ENCODE measurements around the gene HTR4.

HTR4 gene

DNA sequence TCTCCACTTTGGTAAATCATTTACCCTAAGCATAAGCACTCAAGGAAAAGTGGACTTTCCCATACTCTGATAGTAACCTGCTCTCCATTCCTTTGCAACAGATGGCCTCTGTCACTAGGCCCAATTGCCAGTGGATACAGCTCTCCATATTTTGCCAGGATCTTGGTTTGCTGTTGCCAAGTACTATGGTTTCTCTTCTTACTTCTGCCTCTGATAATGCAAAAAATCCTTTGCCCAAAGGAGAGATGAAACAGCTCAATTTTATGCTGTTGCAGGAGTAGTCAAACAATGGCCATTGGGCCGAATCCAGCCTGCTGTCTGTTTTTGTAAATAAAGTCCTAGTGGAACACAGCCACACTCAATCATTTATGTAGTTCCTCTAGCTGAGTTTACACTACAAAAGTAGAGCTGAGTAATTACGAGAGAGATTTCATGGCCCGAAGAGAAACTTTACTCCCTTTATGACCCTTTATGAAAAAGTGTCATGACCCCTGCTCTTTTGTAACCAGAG, 92.5 kb downstream of the HTR4 start:
- no peak for DNase-seq (ENCODE audit: extremely low spot score)
- CTCF ChIA-PET, result no interaction called here
- POLR2A ChIA-PET, result no interaction called here
- no peak for TF ChIP-seq L3MBTL2 (conservative IDR thresholded peaks at IDR 0.05)
- TF ChIP-seq, protein P1, sequence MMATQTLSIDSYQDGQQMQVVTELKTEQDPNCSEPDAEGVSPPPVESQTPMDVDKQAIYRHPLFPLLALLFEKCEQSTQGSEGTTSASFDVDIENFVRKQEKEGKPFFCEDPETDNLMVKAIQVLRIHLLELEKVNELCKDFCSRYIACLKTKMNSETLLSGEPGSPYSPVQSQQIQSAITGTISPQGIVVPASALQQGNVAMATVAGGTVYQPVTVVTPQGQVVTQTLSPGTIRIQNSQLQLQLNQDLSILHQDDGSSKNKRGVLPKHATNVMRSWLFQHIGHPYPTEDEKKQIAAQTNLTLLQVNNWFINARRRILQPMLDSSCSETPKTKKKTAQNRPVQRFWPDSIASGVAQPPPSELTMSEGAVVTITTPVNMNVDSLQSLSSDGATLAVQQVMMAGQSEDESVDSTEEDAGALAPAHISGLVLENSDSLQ (IDR thresholded peaks at IDR 0.05), result no peak
- no peak for TF ChIP-seq BHLHE40 (IDR thresholded peaks at IDR 0.05; ENCODE audit: borderline replicate concordance)
- TF ChIP-seq ZNF384 (IDR thresholded peaks at IDR 0.05), result no peak
- no peak for TF ChIP-seq ELF4 (IDR thresholded peaks at IDR 0.05)
- no peak for TF ChIP-seq NFRKB (IDR thresholded peaks at IDR 0.05)
- TF ChIP-seq FOXA1 (IDR thresholded peaks at IDR 0.05), result no peak
- TF ChIP-seq SUZ12 (IDR thresholded peaks at IDR 0.05), result no peak
- TF ChIP-seq FOXK2 (IDR thresholded peaks at IDR 0.05), result no peak
- TF ChIP-seq LEF1 (IDR thresholded peaks at IDR 0.05; ENCODE audit: borderline replicate concordance), result no peak
- TF ChIP-seq ARNT (IDR thresholded peaks at IDR 0.05), result no peak
- no peak for TF ChIP-seq FOXM1 (IDR thresholded peaks at IDR 0.05; ENCODE audit: borderline replicate concordance)
- TF ChIP-seq TARDBP (IDR thresholded peaks at IDR 0.05), result no peak
- no peak for TF ChIP-seq SP1 (IDR thresholded peaks at IDR 0.05)

DNA sequence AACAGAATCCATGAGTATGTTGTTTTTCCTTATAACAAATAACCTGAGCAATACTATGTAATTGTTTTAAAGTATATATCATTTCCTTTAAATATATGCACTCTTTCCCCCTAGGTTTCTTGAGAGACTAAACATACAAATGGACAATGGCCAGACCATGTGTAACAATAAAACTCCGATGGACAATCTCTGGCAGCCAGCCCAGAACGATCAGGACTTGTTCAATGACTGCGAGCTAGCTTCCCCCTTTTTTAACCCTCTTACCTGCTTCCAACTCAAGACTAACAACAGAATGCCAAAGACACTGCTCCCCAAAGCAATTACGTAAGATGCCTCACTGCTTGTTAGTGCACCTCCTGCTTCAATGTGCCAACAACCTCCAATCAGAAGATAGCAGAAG, 94.9 kb downstream of the HTR4 start:
- ChIA-PET POLR2A (no interaction called here), CTCF (interaction anchor here (0.5 kb wide), 1 partner anchor 1826 kb away, joined by 3 read pairs; no protein-coding TSS in a partner anchor)
- no peak for DNase-seq (ENCODE audit: extremely low spot score)
- no peak for TF ChIP-seq ARNT (IDR thresholded peaks at IDR 0.05)
- TF ChIP-seq ZNF384 (IDR thresholded peaks at IDR 0.05), result no peak
- no peak for TF ChIP-seq L3MBTL2 (conservative IDR thresholded peaks at IDR 0.05)
- TF ChIP-seq FOXK2 (IDR thresholded peaks at IDR 0.05), result no peak
- no peak for TF ChIP-seq HDGF (IDR thresholded peaks at IDR 0.05; ENCODE audit: borderline replicate concordance)
- no peak for TF ChIP-seq TARDBP (IDR thresholded peaks at IDR 0.05)
- no peak for TF ChIP-seq NFRKB (IDR thresholded peaks at IDR 0.05)
- TF ChIP-seq SP1 (IDR thresholded peaks at IDR 0.05), result no peak
- no peak for TF ChIP-seq FOXM1 (IDR thresholded peaks at IDR 0.05; ENCODE audit: borderline replicate concordance)
- TF ChIP-seq LEF1 (IDR thresholded peaks at IDR 0.05; ENCODE audit: borderline replicate concordance), result no peak
- no peak for TF ChIP-seq ELF4 (IDR thresholded peaks at IDR 0.05)

DNA sequence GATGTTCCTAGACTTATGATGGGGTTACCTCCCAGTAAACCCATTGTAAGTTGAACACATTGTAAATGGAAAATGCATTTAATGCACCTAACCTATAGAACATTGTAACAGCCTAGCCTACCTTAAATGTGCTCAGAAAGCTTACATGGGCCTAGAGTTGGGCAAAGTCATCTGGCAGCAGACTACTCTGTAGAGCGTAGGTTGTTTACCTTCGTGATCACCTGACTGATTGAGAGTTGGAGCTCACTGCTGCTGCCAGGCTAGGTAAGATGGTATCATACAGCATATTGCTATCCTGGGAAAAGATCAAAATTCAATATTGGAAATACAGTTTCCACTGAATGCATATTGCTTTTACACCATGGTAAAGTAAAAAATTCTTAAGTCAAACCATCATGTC, 95.4 kb downstream of the HTR4 start:
- CTCF ChIA-PET, result interaction anchor here (0.5 kb wide), 1 partner anchor 1826 kb away, joined by 3 read pairs; no protein-coding TSS in a partner anchor
- POLR2A ChIA-PET, result no interaction called here
- DNase-seq (ENCODE audit: extremely low spot score), result no peak

DNA sequence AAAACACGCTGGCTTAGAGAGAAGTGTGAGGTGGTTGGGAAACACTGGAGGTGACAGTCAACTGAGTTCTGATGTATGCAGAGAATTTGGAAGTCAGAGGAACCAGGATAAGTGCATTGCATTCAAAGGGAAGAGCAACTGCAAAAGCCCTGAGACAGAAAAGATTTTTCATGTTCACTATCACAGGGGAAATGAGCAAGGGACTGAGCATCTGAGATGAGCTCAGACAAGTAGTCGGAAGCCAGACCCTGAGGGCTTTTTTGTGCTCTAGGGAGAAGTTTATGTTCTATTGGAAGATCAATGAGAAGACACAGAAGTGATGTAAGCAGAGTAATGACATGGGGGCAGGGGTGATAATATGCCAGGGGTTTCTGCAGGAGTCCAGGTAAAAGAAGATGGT, 97.5 kb downstream of the HTR4 start:
- DNase-seq (ENCODE audit: extremely low spot score), result no peak
- CTCF ChIA-PET, result no interaction called here
- POLR2A ChIA-PET, result no interaction called here
- TF ChIP-seq TARDBP (IDR thresholded peaks at IDR 0.05) (no peak), LEF1 (IDR thresholded peaks at IDR 0.05; ENCODE audit: borderline replicate concordance) (no peak), CTBP1 (IDR thresholded peaks at IDR 0.05; ENCODE audit: borderline replicate concordance) (no peak), FOXM1 (IDR thresholded peaks at IDR 0.05; ENCODE audit: borderline replicate concordance) (no peak), L3MBTL2 (conservative IDR thresholded peaks at IDR 0.05) (no peak), SP1 (IDR thresholded peaks at IDR 0.05) (no peak), FOXA1 (IDR thresholded peaks at IDR 0.05) (no peak), SUZ12 (IDR thresholded peaks at IDR 0.05) (no peak), ELF4 (IDR thresholded peaks at IDR 0.05) (no peak), ARNT (IDR thresholded peaks at IDR 0.05) (no peak), FOXK2 (IDR thresholded peaks at IDR 0.05) (no peak), ZNF384 (IDR thresholded peaks at IDR 0.05) (no peak), BHLHE40 (IDR thresholded peaks at IDR 0.05; ENCODE audit: borderline replicate concordance) (no peak), HDGF (IDR thresholded peaks at IDR 0.05; ENCODE audit: borderline replicate concordance) (no peak), NFRKB (IDR thresholded peaks at IDR 0.05) (no peak)
- TF ChIP-seq, protein P1 (IDR thresholded peaks at IDR 0.05), result no peak

More for the DNA sequence above, 95.4 kb downstream of the HTR4 start:
- no peak for TF ChIP-seq FOXM1 (IDR thresholded peaks at IDR 0.05; ENCODE audit: borderline replicate concordance)
- TF ChIP-seq L3MBTL2 (conservative IDR thresholded peaks at IDR 0.05), result no peak
- TF ChIP-seq NFRKB (IDR thresholded peaks at IDR 0.05), result no peak
- no peak for TF ChIP-seq ELF4 (IDR thresholded peaks at IDR 0.05)
- TF ChIP-seq LEF1 (IDR thresholded peaks at IDR 0.05; ENCODE audit: borderline replicate concordance), result no peak
- TF ChIP-seq FOXA1 (IDR thresholded peaks at IDR 0.05), result no peak
- no peak for TF ChIP-seq SUZ12 (IDR thresholded peaks at IDR 0.05)
- no peak for TF ChIP-seq HDGF (IDR thresholded peaks at IDR 0.05; ENCODE audit: borderline replicate concordance)
- no peak for TF ChIP-seq ARNT (IDR thresholded peaks at IDR 0.05)
- no peak for TF ChIP-seq CTBP1 (IDR thresholded peaks at IDR 0.05; ENCODE audit: borderline replicate concordance)
- TF ChIP-seq SP1 (IDR thresholded peaks at IDR 0.05), result no peak
- TF ChIP-seq TARDBP (IDR thresholded peaks at IDR 0.05), result no peak
- no peak for TF ChIP-seq FOXK2 (IDR thresholded peaks at IDR 0.05)

DNA sequence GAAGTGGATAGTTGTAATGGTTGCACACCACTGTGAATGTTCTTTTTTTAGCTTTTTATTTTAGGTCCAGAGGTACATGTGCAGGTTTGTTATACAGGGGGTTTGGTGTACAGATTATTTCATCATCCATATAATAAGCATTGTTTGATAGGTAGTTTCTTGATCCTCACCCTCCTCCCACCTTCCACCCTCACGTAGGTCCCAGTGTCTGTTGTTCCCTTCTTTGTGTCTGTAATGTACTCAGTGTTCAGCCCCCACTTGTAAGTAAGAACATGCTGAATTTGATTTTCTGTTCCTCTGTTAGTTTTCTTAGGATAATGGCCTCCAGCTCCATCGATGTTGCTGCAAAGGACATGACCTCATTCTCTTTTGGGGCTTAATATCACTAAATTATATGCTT, 99.7 kb downstream of the HTR4 start:
- ChIA-PET CTCF (no interaction called here), POLR2A (no interaction called here)
- DNase-seq (ENCODE audit: extremely low spot score), result no peak
- TF ChIP-seq FOXM1 (IDR thresholded peaks at IDR 0.05; ENCODE audit: borderline replicate concordance), result no peak
- no peak for TF ChIP-seq TARDBP (IDR thresholded peaks at IDR 0.05)
- no peak for TF ChIP-seq ARNT (IDR thresholded peaks at IDR 0.05)
- TF ChIP-seq, protein P1 (IDR thresholded peaks at IDR 0.05), result no peak
- no peak for TF ChIP-seq HDGF (IDR thresholded peaks at IDR 0.05; ENCODE audit: borderline replicate concordance)
- TF ChIP-seq ELF4 (IDR thresholded peaks at IDR 0.05), result no peak
- TF ChIP-seq FOXK2 (IDR thresholded peaks at IDR 0.05), result no peak

DNA sequence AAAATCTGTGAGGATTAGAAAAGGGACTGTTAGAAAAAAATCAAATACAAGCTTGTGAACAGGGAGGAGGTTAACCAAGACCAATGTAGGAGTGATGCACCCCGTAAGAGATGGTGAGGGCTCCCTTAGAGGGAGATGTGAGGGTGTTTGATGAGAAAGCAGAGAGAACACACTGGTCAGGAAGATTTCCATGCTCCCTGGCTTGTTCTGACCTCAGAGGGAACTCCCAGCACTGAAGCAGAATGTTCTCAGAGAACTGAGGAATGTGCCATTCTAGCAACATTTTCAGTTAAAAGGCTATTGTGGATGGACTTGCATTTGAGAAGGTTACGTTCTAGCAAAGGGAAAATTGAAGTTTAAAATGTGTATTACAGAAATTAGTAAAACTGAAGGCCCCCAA, 110.6 kb downstream of the HTR4 start:
- ChIA-PET POLR2A (no interaction called here), CTCF (no interaction called here)
- DNase-seq (ENCODE audit: extremely low spot score), result no peak
- TF ChIP-seq FOXM1 (IDR thresholded peaks at IDR 0.05; ENCODE audit: borderline replicate concordance) (no peak), TARDBP (IDR thresholded peaks at IDR 0.05) (no peak), FOXK2 (IDR thresholded peaks at IDR 0.05) (no peak), HDGF (IDR thresholded peaks at IDR 0.05; ENCODE audit: borderline replicate concordance) (no peak), NFRKB (IDR thresholded peaks at IDR 0.05) (no peak), L3MBTL2 (conservative IDR thresholded peaks at IDR 0.05) (no peak), SUZ12 (IDR thresholded peaks at IDR 0.05) (no peak), CTBP1 (IDR thresholded peaks at IDR 0.05; ENCODE audit: borderline replicate concordance) (no peak), LEF1 (IDR thresholded peaks at IDR 0.05; ENCODE audit: borderline replicate concordance) (no peak), ELF4 (IDR thresholded peaks at IDR 0.05) (no peak)

Data from HEK293T (cell line).